NAMALWA (cell line): ENCODE data around the gene DSG1.
"Not testable (repeated sequence)": the region's sequence is repeated elsewhere in the genome, so short reads cannot be mapped to it uniquely, and the experiment has no call there.

ENCODE experiments used
- DNase-seq: peaks from one replicate; pipeline ENCODE4 v3.0.0-alpha.2; 2015; ENCODE audit warnings: low spot score

The DSG1 gene

GRCh38 chr18:31353336-31353735, 35.4 kb downstream of the DSG1 start:
- not testable (repeated sequence) for DNase-seq

GRCh38 chr18:31354990-31355389, 37.0 kb downstream of the DSG1 start:
- DNase-seq: no peak

DNA sequence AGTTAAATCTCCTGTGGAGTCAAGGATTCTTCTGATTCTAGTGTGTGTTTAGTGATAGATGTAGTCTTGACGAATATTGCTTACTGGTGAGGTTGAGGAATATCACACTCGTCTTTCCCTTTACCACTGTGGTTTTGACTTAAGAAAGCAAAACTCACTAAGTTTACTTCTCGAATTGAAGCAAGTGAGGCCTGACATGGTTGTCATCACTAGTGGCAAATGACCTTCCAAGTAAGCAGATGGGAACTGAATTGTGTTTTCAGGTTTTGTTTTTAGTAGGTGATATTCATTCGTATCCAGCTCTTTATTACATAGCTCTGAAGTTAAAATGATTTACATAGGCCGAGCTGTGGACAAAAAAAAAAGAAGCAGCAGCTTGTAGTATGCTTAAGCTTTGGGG, 38.1 kb downstream of the DSG1 start:
- no peak for DNase-seq

DNA sequence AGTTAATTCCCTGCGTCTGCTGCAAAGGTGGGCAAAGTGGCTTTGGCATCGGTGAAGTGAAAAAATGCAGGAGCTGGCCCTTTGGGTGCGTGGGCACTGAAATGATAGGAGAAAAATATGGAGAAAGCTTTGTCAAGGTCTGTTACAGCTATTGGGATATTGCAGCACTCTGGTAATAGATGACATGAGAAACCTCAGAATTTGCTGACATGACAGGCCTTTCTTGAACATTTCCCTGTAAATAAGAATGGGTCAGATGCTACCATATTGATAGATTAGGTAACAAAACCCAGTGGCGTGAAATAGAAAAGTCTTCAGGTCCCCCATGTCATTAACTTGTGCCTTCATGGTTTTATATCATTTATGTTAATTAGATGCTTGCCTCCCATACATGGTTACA, 46.2 kb downstream of the DSG1 start:
- DNase-seq: no peak

DNA sequence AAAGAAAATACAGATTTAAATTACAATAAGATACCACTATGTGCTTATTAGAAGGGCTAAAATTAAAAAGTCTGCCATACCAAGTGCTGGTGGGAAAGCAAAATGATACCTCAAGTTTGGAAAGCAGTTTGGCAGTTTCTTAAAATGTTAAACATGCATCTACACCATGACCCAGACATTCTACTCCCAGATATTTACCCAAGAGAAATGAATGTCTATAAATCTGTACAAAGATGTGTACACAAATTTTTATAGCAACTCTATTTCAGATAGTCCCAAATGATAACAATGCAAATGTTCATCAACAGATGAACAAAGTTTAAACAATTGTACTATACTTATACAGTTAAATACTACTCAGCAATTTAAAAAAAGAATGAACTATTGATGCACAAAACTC, 51.5 kb downstream of the DSG1 start:
- no peak for DNase-seq

- no peak for DNase-seq
These were observed 54.0 kb downstream of the DSG1 start for GRCh38 chr18:31371989-31372388.

DNA sequence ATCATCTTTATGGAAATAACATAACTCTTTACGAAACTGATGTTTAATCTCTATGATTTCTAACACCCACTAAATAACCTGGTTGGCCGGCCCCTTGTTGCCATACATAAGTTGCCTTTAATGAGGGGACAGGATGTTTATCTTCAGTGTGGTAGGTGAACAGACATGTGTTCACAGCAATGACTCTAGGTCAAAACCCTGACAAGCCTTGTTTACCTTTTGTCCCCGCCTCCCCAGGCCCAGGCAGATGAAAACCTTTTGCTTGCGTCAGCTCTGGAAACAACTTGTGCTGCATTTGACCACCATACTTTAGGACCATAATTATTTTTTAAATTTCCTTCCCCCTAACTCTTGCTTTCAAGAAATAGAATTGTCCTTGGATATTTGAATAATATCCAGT, 55.7 kb downstream of the DSG1 start:
- DNase-seq: no peak

GRCh38 chr18:31376477-31376876, 58.5 kb downstream of the DSG1 start, which contains the start of gene DSG4:
Gene DSG4 (plus strand): TSS chr18:31376777. CDS start chr18:31376912, 135 bp downstream.
- no peak for DNase-seq

- no peak for DNase-seq
These were observed 63.0 kb downstream of the DSG1 start for GRCh38 chr18:31380912-31381311.

- no peak for DNase-seq
These were observed 64.1 kb downstream of the DSG1 start for GRCh38 chr18:31382107-31382506.

DNA sequence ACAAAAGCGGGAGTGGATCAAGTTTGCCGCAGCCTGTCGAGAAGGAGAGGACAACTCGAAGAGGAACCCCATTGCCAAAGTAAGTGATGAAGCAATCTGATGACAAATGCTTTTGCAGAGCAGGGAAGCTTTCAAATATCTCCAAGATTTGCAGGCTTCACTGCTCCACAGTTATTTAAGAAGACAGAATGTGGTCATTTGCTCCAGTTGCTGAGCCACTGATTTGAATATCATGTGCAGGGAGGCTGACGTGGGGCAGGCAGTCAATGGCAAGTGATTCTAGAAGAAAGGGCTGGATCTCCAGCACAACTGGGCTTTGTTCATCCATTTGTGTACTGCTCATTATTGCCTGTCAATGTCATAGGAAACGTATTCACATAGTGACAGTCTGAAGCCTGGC, 68.8 kb downstream of the DSG1 start:
- DNase-seq: no peak

DNA sequence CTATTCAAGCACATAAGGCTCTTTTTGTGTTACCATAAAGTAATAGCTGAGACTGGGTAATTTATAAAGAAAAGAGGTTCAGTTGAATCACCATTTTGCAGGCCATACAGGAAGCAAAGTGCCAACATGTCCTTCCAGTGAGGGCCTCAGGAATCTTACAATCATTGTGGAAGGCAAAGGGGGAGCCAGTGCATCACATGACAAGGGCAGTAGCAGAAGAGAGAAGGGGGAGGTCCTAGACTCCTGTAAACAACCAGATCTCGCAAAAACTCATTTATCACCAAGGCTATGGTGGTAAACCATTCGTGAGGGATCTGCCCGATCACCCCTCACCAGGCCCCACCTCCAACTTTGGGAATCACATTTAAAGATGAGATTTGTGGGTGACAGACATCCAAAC, 75.3 kb downstream of the DSG1 start:
- no peak for DNase-seq

- DNase-seq: no peak
These were observed 79.0 kb downstream of the DSG1 start for GRCh38 chr18:31396796-31397612.

- no peak for DNase-seq
These were observed 80.2 kb downstream of the DSG1 start for GRCh38 chr18:31398191-31398590.

- DNase-seq: no peak
These were observed 81.5 kb downstream of the DSG1 start for GRCh38 chr18:31399306-31400032.

GRCh38 chr18:31401156-31402025, 83.4 kb downstream of the DSG1 start:
- no peak for DNase-seq

DNA sequence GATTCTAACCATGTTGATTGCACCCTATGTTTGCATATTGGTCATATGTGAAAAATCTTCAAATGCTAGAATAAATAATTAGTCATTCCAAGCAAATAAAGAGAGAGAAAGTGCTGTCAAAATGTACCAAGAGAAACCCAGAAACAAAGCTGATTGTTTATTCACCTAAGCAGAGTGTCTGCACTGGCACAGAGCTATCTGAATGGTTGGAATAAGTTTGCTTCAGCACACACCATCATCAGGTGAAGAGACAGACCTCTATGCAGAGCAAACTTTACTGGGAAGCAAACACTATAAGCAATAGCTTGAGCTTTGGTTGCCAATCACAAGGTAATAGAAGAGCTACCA, 84.0 kb downstream of the DSG1 start:
- DNase-seq: no peak

DNA sequence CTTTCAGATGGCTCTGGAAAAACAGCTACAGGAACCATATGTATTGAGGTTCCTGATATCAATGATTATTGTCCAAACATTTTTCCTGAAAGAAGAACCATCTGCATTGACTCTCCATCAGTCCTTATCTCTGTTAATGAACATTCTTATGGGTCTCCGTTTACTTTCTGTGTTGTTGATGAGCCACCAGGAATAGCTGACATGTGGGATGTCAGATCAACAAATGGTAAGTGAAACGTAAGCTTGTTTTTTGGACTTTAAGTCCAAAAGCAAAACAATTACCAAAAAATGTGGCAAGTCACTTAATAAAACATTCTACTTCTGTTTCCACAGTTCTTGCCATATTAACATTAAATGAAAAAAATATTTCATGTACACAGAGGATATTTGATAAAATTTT, 85.4 kb downstream of the DSG1 start:
- no peak for DNase-seq
